Measurements from ENCODE around the gene C6orf89. TPM values are rescaled to one million over a fixed set of nuclear protein-coding genes. Genes with fewer than 3 reads are reported as not detected.

C6orf89 gene
- total RNA-seq, 1 experiment from 2014 or later, result 13.2 TPM

GRCh38 chr6:36840432-36841403 is 45.0 kb upstream of the C6orf89 start:
- peaks cover 61% of the 10 kb centered on the region for H3K27me3 Mint-ChIP-seq (ENCODE audit: low read depth)
- ChIA-PET CTCF (interaction anchor here (0.9 to 1.5 kb wide), 4 partner anchors 8 to 81 kb away, joined by 3 to 8 read pairs (median 4); partner anchors contain the start of gene C6orf89), POLR2A (no interaction called here)
- H3K9me3 Mint-ChIP-seq, result no peaks in the 10 kb centered on the region
- H3K36me3 Mint-ChIP-seq, result no peaks in the 10 kb centered on the region
- ATAC-seq (peak; percentile 56), DNase-seq (ENCODE audit: low spot score) (peak; percentile 54)
- no peak overlapping the region for H3K27ac Mint-ChIP-seq
- H3K4me3 Mint-ChIP-seq, result peak overlapping the region; percentile 79
- H3K4me1 Mint-ChIP-seq, result peaks cover 11% of the 10 kb centered on the region
- TF ChIP-seq PREB (CRISPR knock-in tag; IDR thresholded peaks at IDR 0.05; ENCODE audit: borderline replicate concordance), result no peak
- no peak for TF ChIP-seq CREB1 (CRISPR knock-in tag; IDR thresholded peaks at IDR 0.05)
- peak; percentile 22; the same call in 1 of the 2 replicates for TF ChIP-seq FOXP1 (CRISPR knock-in tag; IDR thresholded peaks at IDR 0.05; ENCODE audit: borderline replicate concordance)
- no peak for TF ChIP-seq NFE2L1 (CRISPR knock-in tag; IDR thresholded peaks at IDR 0.05)
- TF ChIP-seq ERG (CRISPR knock-in tag; IDR thresholded peaks at IDR 0.05), result no peak
- no peak for TF ChIP-seq RORB (CRISPR knock-in tag; IDR thresholded peaks at IDR 0.05)
- 0 out of 2 replicates have a peak, but pooled peaks have one; percentile 11 for TF ChIP-seq ZNF281 (CRISPR knock-in tag; IDR thresholded peaks at IDR 0.05)
- TF ChIP-seq IRF1 (CRISPR knock-in tag; IDR thresholded peaks at IDR 0.05), result no peak
- no peak for TF ChIP-seq ZNF671 (CRISPR knock-in tag; IDR thresholded peaks at IDR 0.05)
- TF ChIP-seq NR1H2 (CRISPR knock-in tag; IDR thresholded peaks at IDR 0.05), result no peak
- no peak for TF ChIP-seq SOX15 (CRISPR knock-in tag; IDR thresholded peaks at IDR 0.05)
- no peak for TF ChIP-seq ZNF263 (CRISPR knock-in tag; IDR thresholded peaks at IDR 0.05; ENCODE audit: low read depth)
- TF ChIP-seq ZNF425 (CRISPR knock-in tag; conservative IDR thresholded peaks at IDR 0.05), result no peak
- no peak for TF ChIP-seq ZMAT4 (CRISPR knock-in tag; IDR thresholded peaks at IDR 0.05)
- TF ChIP-seq PRDM15 (CRISPR knock-in tag; IDR thresholded peaks at IDR 0.05), result peak; percentile 91
- TF ChIP-seq ZBTB43 (CRISPR knock-in tag; IDR thresholded peaks at IDR 0.05), result 0 out of 2 replicates have a peak, but pooled peaks have one; percentile 0
- no peak for TF ChIP-seq KAT7 (CRISPR knock-in tag; IDR thresholded peaks at IDR 0.05; ENCODE audit: borderline replicate concordance)
- no peak for TF ChIP-seq MYBL2 (CRISPR knock-in tag; IDR thresholded peaks at IDR 0.05)
- TF ChIP-seq TEAD1 (CRISPR knock-in tag; IDR thresholded peaks at IDR 0.05), result no peak
- TF ChIP-seq MAX (CRISPR knock-in tag; IDR thresholded peaks at IDR 0.05), result peak; percentile 77
- TF ChIP-seq TCF7 (CRISPR knock-in tag; IDR thresholded peaks at IDR 0.05; ENCODE audit: low read depth), result no peak

All from WTC11 (cell line).